ENCODE data around the gene FGF2.
"Not testable (repeated sequence)": the region's sequence is repeated elsewhere in the genome, so short reads cannot be mapped to it uniquely, and the experiment has no call there.

Gene FGF2

DNA sequence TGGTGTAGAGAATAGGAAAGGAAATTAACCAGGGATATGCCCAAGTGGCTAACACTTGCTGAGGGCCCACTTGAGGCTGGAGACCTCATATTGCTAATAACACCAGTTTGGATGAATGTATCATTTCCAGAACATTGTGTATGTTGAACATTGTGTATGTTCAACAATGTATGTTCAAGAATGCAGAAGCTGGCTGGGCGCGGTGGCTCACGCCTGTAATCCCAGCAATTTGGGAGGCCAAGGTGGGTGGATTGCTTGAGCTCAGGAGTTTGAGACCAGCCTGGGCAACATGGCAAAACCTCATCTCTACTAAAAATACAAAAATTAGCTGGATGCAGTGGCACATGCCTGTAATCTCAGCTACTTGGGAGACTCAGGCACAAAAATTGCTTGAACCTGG lies 23.2 kb downstream of the FGF2 start:
- DNase-seq, result not testable (repeated sequence)

DNA sequence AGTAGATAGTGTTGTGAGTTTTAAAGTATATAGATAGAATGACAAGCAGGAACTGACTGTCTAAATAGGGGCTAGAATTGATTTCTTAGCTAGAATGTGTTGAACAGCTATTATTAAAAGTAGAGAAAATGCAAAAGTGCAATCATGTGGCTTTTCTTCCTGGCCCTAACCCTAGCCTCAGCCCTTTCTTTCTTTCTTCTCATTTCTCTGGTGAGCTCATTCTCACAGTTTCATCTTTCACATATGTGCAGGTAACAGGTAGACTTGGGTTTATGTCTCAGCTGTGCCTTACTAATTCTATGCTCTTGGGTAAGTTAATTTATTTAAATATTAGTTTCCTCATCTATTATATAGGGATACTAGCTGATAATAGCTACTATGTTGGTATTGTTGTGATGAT lies 24.9 kb downstream of the FGF2 start:
- DNase-seq, result no peak

DNA sequence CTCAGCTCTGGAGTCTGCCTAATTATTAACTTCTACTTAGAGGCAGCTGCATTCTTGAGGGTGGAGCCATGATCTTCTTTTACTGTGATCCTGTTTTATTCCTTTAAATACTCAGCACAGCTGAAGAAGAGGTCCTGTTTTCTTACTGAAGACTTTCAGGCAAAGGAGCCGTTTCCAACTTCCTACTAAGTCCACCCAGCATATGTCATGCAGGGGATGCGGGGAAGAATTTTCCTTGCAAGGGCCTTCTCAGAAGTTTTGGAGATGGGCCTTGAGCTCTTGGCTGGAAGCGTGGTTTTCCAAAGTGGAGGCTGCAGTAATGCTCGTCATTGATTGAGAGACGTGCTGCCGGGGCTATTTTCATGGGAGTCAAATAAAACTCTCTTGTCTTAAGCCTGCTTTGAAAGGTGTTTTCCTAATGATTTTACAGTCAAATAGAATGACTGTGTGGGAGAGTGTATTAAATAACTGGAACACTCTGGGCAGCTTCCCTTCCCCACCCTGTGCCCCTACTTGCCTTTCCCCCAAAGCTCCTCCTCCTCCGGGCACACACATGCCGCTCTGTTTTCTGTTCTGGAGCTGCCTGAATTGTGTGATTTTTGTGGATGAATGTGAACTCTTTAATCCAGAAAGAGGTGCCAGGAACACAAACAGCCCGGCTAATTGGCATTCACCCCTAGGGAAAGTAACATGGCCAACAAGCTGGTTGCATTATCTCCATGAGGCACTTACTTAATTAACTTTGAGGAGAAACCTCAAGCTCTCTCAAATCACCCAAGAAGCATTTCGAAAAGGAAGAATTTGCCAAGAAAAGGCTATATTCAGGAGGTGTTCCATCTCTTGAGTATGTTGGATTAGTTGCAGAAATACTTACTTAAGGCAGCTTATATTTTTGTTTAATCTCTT lies 28.1 kb downstream of the FGF2 start:
- no peak for DNase-seq

DNA sequence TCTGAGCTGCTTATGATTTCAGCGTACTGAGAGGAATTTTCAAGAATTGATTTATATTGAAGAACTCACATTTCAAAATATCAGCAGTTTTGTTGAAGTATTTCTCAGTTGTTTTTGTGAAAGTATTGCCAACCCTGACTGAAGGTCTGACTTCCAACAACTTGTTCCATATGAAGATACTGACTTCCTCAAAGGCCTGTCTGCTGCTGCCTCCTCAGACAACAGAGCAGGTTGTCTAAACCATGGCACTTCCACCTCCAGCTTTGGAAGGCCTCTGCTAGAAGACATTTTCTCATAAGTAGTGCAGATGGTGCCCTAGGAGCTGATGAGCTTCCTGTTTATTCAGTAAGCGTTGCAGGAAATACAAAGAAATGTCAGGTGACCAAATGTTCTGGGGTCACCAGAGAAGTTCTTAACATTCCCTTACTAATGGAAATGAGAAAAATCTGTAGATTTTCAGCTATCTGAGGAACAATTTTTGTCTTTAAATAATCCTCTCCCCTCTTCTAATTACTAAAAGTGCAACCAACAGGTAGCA lies 28.8 kb downstream of the FGF2 start:
- DNase-seq, result no peak

DNA sequence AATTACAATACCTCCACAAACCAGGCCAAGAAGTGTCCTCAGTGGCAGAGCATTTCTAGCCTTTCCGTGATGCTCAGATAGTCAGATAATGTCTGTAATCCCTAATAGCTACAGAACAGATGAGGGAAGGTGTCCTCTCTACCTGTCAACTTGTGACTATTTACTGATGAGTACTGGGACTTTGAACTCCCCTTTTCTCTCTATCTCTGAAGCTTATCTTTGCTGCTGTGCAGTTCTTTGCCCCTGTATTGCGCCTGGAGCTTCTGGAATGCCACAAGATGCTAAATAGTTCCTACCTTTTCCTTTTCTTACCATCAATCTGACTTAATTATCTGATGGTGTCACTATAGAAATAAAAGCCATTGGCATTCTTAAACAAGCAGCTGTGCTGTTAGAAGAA lies 30.5 kb downstream of the FGF2 start:
- no peak for DNase-seq

DNA sequence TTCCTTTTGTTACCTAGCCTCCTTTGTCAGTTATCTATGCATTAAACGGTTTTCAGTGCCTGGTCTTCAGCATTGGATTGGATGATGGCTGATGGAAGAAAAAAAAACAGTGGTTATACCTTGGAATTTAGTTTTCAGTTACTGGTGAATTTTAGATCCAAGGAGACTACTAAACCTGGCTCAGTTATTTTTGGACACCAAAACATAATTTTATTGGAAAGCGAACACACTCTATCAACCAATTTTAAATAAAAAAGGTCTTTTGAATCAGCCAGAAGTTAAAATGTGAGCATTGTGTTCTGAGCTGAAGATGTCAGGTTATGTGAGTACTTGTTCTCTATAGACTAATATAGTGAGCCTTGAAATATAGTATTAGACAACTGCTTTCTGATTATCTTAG lies 32.1 kb downstream of the FGF2 start:
- no peak for DNase-seq

DNA sequence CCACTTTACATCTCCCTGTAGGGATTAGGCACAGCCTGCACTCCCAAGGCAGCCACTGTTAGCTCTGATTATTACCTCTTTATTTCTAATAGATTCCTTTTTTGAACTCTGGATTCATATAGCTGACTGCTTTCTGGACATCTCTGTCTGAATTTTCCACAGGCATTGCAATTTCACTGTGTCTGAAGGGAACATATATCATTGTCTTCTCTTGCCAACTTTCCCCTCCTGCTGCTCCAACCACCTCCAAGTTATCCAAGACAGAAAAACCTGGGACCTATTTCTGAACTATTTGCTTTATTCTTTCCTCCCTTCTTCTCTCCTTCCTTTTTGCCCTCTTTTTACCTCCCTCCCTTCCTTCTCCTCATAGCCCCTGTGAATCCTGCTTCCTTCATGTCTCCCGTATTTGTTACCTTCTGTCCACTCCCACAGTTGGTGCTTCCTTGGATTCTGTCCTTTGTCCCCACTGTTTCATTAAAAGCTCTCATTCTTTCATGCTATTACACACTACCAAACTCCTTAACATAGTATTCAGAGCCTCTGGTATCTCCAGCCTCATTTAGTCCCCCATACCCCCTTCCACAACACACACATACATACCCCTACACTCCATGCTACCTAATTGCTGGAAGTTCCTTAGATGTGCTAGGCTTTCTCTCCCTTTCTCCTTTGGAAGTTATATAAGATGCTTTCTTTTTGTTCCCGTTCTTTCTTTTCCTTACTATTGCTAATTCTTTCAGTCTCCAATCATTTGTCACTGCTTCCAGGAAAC lies 34.7 kb downstream of the FGF2 start:
- no peak for DNase-seq

DNA sequence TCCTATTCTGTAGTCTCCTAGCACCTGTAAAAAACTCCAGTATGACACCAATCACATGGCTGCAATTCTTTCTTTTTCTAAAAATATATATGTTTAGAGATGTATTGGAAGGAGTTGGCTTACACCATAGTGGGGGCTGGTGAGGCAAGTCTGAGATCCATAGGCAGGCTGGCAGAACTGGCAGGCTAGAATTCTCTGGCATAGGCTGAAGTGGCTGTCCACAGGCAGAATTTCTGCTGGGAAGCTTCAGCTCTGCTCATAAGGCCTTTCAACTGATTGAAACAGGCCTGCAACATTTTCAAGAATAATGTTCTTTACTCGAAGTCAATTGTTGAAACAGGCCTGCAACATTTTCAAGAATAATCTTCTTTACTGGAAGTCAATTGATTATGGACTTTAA lies 37.0 kb downstream of the FGF2 start:
- no peak for DNase-seq

DNA sequence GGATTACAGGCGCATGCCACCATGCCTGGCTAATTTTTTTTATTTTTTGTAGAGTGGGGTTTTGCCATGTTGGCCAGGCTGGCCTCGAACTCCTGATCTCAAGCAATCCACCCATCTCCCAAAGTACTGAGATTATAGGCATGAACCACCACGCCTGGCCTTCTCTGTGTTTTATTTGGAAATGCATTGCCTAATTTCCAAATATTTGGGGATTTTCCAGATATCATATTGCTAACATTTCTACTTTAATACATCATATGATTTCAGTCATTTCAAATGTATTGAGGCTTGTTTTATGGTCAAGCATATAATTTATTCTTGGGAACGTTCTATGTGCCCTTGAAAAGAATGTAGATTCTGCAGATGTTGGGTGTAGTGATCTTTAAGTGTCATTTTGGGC lies 38.8 kb downstream of the FGF2 start:
- no peak for DNase-seq

DNA sequence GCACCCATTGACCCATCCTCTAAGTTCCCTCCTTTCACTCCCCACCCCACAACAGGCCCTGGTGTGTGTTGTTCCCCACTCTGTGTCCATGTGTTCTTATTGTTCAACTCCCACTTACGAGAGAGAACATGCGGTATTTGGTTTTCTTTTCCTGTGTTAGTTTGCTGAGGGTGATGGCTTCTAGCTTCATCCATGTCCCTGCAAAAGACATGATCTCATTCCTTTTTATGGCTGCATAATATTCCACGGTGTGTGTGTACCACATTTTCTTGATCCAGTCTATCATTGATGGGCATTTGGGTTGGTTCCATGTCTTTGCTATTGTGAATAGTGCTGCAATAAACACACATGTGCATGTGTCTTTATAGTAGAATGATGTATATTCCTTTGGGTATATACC lies 41.6 kb downstream of the FGF2 start:
- not testable (repeated sequence) for DNase-seq

DNA sequence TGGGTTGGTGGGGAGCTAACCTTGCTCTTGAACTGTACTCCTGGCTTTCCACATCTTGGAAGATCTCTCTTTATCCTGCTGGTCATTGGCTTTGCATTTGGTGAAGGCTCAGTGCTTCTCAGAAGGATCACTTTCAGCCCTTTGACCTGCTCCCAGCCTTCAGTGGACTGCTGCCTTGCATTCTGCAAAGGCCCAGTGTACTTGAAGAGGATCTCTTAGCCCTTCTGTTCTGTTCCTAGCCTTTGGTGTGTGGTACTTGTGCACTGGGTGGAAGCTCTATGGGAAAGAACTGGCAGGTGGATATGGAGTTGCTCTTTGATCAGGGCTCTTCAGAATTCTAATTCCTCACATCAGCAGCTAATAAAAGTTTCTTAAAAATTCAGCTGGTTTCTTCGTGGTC lies 46.5 kb downstream of the FGF2 start:
- no peak for DNase-seq

DNA sequence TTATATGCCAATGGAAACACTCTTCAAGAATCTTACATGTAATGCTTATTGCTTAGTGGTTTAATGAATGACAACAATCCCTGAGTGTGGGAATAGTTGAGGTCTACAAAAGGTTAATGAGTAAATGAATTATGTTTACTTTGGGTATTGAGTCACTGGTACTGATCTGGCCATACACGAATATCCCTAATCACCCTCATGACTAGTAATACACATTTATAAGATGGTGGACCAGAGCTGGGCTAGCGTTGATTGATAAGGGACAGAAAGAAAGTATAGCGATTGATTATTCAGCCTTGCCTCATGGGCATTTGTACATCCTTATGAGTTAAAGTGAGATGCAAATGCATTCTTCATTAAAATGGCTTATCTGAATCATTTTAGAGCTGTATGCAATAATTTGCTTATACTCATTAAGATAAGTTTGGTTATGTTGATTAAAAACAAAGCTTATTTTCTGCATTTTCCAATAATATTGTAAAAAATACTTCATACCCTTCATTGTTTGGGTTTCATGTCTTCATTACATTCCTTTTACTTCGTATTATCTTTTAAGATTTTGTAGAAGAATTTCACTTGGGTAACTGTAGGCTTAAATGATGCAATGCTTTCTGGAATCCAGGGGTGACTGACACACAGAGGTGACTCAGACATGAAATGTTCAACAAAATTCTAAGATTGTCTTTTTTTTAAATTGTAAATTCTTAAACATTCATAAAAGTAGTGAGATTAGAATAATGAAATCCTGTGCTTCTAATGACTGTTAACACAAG lies 47.4 kb downstream of the FGF2 start:
- no peak for DNase-seq

DNA sequence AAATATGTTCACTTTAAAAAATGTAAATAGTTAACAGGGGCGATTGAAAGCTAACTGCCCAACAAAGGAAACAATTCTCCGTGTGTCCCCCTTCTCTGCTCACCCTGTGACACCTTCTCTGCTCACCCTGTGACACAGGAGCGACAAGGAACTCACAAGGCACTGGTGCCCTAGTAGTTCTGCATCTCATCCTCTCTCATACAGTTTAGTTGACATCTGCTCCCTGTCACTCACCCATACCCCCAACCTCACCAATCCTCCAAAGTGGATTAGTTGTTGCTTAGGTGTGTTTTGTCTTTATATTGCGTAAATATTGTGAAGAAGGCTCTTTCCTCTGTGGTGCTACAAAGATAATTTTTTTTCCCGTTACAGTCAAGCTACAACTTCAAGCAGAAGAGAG lies 49.3 kb downstream of the FGF2 start:
- no peak for DNase-seq

DNA sequence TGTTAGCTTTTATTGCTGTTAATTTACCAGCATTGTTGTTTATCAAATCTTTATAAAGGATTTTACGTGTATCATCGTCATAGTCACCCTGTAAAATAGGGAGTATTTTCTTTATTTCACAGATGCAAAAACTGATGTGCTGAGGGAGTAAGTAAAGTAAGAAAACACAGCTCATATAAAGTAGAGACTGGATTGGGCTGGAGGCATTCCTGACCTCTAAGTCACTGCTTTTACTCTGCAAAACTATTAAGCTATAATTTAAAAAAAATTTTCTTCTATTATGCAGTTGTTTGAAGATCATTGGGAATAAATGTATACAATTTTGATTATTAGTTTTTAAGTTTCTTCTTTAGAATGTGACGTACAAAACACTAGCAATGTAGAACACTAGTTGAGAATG lies 49.8 kb downstream of the FGF2 start:
- no peak for DNase-seq

DNA sequence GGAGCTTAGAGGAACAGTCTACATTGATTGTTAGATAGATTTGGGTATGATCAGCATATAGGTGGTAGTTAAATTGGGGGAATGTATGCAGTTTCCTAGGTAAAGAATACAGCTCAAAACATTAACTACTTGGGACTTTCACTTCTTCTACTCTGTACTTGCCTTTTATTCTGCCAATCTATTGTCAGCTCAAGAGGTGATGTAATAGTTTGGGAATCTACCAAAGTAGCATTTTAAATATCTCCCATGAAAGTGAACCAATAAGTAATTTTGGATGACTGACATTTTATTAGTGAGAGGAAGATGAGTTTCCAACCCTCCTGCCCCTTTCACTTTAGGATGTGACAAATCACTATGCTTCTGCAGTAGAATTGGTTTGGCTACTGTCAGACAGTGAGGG lies 52.4 kb downstream of the FGF2 start:
- DNase-seq, result no peak

DNA sequence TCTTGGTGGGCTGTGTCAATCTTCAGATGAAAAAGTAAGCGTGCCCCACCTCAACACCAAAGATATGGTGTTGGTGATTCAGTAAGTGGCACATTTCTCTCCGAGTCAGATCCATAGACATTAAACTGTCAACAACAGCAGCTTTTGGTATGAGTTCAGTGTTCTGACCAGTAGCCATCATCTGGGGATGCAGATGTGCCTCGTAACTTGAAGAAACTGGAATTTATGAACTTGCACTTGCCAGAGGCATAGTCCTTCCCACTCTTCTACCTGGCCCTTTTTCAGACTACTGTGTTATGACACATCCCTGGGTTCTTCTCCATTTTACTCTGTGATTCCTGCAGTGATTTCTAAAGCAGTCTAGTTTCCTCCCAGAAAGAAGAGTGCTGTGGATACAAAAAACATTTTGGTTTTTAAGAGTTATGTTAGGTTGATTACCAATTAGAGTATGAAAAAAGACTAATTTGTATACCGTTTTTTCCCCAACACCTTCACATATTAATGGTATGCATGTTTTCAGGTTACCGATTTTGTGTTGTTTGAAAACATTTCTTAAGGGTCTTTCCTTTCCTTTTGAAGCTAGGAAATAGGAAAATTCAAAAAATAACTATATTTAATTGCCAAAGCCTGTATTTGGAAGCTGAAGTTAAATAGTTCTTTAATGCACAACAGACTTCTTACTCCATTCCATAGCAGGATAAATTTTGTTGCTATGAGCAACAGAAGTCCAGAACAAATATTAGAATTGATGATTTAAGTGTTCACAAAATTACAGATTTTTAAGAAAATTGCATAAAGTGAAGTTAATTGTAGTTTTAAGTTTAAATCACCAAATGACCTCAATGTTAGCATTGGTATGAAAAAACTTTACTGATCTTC lies 56.5 kb downstream of the FGF2 start:
- DNase-seq, result no peak

DNA sequence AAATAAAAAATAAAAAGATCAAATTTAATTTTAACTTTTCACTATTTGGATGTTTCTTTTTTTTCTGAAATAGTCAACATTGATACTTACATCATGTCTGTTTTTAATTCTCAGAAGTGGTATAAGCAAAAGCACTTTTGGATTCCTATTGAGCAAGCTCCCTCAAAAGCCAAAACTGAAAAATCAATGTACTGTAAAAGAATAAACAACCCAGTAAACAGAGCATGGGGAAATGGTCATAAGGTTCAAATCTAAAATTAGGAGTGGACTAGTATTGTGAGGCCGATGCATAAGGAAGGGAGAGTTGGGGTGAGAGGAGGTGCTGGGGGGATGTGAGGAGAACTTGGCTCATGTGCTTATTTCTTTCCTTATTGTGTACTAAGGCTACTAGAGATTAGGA lies 57.9 kb downstream of the FGF2 start:
- no peak for DNase-seq

DNA sequence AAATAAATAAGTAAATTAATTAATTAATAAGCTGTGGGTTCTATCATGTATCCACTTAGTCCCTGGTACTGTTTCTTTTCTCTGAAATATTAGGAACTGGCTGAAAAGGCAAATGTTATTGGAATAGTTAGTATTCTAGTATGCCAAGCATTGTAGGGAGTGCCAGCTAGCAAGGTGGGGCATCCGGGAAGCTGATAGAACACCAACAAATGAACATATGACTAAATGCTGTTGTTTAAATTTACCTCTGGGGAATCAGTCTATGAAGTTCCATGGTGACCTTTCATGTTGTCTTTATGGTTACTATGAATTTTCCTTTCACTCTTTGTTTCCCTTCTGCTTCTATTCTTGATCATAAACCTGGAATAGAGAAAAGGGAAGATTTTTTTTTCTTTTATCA lies 63.1 kb downstream of the FGF2 start:
- no peak for DNase-seq

DNA sequence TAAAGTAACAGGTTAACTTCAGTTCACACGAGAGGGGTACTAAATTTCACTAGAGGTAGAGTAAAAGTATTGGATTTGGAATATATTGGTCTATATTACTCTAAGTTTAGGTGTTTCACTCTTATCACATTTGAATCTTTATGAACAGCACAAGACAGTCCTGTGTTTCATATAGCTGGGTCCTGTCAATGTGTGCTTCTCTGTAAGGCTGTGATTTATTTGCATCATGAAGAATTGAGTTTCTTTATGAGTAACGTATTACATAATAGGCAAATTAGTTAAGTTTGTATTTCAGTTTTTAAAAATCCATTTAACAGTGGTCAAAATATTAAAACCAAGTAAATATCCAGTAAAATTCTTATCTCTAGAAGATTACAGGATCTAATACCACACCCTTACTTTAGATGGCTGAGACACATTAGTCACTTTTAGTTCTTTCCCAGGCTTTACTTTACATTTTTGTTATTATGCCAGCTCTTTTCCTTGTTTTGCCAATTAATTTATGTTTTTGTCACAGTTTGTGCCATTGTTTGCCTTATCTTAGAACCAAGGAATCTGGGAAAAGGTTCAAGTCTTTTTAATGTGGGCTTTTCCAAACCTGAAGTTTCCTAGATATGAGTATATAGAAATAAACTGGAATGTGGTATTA lies 63.6 kb downstream of the FGF2 start:
- DNase-seq, result no peak

DNA sequence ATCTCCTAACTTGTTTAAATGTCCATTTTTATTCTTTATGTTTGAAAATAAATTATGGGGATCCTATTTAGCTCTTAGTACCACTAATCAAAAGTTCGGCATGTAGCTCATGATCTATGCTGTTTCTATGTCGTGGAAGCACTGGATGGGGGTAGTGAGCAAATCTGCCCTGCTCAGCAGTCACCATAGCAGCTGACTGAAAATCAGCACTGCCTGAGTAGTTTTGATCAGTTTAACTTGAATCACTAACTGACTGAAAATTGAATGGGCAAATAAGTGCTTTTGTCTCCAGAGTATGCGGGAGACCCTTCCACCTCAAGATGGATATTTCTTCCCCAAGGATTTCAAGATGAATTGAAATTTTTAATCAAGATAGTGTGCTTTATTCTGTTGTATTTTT lies 68.2 kb downstream of the FGF2 start:
- no peak for DNase-seq

DNA sequence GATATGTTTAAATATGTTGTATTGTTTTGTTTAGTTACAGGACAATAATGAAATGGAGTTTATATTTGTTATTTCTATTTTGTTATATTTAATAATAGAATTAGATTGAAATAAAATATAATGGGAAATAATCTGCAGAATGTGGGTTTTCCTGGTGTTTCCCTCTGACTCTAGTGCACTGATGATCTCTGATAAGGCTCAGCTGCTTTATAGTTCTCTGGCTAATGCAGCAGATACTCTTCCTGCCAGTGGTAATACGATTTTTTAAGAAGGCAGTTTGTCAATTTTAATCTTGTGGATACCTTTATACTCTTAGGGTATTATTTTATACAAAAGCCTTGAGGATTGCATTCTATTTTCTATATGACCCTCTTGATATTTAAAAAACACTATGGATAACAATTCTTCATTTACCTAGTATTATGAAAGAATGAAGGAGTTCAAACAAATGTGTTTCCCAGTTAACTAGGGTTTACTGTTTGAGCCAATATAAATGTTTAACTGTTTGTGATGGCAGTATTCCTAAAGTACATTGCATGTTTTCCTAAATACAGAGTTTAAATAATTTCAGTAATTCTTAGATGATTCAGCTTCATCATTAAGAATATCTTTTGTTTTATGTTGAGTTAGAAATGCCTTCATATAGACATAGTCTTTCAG lies 68.8 kb downstream of the FGF2 start:
- no peak for DNase-seq
